Ishikawa (cell line): ENCODE data around the gene RAD51B.

Source experiments
- CEBPB ChIP-seq: IDR thresholded peaks from 2 replicates; pipeline ENCODE4 v1.6.1; 2012
- CREB1 ChIP-seq: IDR thresholded peaks from 2 replicates; pipeline ENCODE4 v1.6.1; 2012; ENCODE audit warnings: low read depth
- EGR1 ChIP-seq: IDR thresholded peaks from 2 replicates; pipeline ENCODE4 v1.6.1; 2012
- EP300 ChIP-seq: IDR thresholded peaks from 2 replicates; pipeline ENCODE4 v1.6.1; 2012; ENCODE audit warnings: borderline replicate concordance
- FOXM1 ChIP-seq: IDR thresholded peaks from 2 replicates; pipeline ENCODE4 v1.6.1; 2012; ENCODE audit warnings: low read depth, borderline replicate concordance
- MAX ChIP-seq: IDR thresholded peaks from 2 replicates; pipeline ENCODE4 v1.6.1; 2012
- NFIC ChIP-seq: IDR thresholded peaks from 2 replicates; pipeline ENCODE4 v1.6.1; 2012
- RAD21 ChIP-seq: IDR thresholded peaks from 2 replicates; pipeline ENCODE4 v1.6.1; 2012; ENCODE audit warnings: low read depth
- TAF1 ChIP-seq: IDR thresholded peaks from 2 replicates; pipeline ENCODE4 v1.6.1; 2012; ENCODE audit warnings: low read depth, mild to moderate bottlenecking
- TCF12 ChIP-seq: IDR thresholded peaks from 2 replicates; pipeline ENCODE4 v1.6.1; 2012; ENCODE audit warnings: low read depth
- TEAD4 ChIP-seq: IDR thresholded peaks from 2 replicates; pipeline ENCODE4 v1.6.1; 2012
- USF1 ChIP-seq: IDR thresholded peaks from 2 replicates; pipeline ENCODE4 v1.6.1; 2012
- YY1 ChIP-seq: IDR thresholded peaks from 2 replicates; pipeline ENCODE4 v1.6.1; 2012; ENCODE audit warnings: low read depth
- ZBTB7A ChIP-seq: IDR thresholded peaks from 2 replicates; pipeline ENCODE4 v1.6.1; 2012; ENCODE audit warnings: low read depth
- TF ChIP-seq, protein P1 (sequence below): IDR thresholded peaks from 2 replicates; pipeline ENCODE4 v1.6.1; 2012; ENCODE audit warnings: low read depth, mild to moderate bottlenecking

The RAD51B gene

GRCh38 chr14:68677476-68677875 is 857.9 kb downstream of the RAD51B start:
- no peak for TF ChIP-seq FOXM1
- TF ChIP-seq MAX = no peak
- no peak for TF ChIP-seq EGR1
- TF ChIP-seq YY1 = no peak
- TF ChIP-seq, protein P1, sequence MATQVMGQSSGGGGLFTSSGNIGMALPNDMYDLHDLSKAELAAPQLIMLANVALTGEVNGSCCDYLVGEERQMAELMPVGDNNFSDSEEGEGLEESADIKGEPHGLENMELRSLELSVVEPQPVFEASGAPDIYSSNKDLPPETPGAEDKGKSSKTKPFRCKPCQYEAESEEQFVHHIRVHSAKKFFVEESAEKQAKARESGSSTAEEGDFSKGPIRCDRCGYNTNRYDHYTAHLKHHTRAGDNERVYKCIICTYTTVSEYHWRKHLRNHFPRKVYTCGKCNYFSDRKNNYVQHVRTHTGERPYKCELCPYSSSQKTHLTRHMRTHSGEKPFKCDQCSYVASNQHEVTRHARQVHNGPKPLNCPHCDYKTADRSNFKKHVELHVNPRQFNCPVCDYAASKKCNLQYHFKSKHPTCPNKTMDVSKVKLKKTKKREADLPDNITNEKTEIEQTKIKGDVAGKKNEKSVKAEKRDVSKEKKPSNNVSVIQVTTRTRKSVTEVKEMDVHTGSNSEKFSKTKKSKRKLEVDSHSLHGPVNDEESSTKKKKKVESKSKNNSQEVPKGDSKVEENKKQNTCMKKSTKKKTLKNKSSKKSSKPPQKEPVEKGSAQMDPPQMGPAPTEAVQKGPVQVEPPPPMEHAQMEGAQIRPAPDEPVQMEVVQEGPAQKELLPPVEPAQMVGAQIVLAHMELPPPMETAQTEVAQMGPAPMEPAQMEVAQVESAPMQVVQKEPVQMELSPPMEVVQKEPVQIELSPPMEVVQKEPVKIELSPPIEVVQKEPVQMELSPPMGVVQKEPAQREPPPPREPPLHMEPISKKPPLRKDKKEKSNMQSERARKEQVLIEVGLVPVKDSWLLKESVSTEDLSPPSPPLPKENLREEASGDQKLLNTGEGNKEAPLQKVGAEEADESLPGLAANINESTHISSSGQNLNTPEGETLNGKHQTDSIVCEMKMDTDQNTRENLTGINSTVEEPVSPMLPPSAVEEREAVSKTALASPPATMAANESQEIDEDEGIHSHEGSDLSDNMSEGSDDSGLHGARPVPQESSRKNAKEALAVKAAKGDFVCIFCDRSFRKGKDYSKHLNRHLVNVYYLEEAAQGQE = no peak
- TF ChIP-seq EP300 = no peak
- TF ChIP-seq TCF12 = no peak
- no peak for TF ChIP-seq ZBTB7A
- no peak for TF ChIP-seq TEAD4
- no peak for TF ChIP-seq CREB1
- TF ChIP-seq RAD21 = no peak

DNA sequence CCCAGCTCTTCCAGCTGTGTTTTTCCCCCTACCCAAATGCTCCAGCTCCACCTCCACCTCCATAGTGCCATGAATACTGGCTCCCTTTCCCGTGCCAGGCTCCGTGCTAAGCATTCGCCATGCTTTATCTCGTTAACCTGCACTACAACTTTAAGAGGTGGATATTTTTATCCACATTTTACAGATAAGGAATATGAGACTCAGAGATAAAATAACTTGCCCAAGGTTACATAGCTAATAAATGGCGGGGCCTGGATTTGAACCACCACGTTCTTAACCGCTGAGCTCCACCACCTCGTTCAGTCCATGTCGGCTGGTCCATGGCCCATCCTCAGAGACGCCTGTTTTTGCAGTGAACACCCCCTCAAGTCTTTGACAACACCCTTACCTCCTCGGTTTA is 858.3 kb downstream of the RAD51B start:
- TF ChIP-seq ZBTB7A = no peak
- TF ChIP-seq FOXM1 = no peak
- no peak for TF ChIP-seq CREB1
- TF ChIP-seq CEBPB = no peak
- no peak for TF ChIP-seq YY1

- TF ChIP-seq CEBPB (no peak), MAX (no peak), RAD21 (no peak)
Observed at GRCh38 chr14:68678471-68678870, 858.9 kb downstream of the RAD51B start.

DNA sequence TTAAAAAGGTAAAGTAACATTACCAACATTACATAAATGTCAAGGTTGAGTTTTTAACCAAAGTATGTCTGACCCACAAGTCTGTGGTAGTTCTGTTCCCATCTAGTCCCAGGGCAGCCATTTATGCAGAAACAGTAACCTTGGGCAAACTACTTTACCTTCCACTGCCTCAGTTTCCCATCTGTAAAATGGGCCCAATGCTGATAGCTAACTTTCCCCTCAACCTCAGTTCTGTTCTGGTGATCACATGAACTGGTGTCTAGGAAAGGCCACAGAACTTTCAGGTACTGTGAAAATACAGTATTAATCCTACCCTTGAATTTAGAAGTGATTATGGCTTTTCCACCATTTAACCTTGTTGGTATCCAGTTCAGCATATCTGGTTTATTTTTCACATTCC is 859.7 kb downstream of the RAD51B start:
- TF ChIP-seq CEBPB (no peak), TCF12 (no peak), ZBTB7A (no peak), MAX (no peak), EP300 (no peak), CREB1 (no peak), RAD21 (no peak), TAF1 (no peak), TEAD4 (no peak), YY1 (no peak), USF1 (no peak), NFIC (no peak), FOXM1 (no peak), EGR1 (no peak)
- TF ChIP-seq, protein P1 = no peak

DNA sequence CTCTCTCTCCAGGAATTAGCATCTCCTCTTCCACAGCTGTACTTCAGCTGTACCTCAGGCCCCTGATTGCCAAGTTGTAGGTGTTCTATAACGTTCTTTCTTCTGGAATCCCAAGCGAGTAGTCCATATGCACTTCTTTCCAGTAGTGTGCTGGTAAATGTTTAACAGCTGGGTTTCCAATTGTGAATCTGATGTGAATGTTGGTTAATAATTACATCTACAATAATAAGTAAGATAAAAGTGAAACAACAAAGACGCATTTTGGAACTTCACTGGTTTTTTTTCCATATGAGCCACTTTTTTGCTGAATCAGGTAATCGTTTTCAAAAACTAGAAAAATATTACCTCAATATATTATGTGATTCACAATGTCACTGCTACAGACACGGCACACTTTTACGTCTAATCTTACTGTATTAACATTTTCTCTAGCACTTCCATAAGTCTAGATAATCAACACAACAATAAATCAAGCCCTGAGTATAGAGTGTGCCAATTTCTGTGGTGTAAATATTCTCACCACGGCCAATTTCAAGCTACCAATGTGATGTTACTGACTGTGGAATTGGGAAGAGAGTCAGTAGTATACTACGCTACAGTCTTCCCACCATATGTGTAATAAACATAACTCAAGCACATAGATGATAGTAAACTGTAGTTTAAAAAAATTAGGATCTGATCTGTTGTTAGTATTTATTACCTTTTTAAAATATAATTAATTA is 860.3 kb downstream of the RAD51B start:
- TF ChIP-seq, protein P1 = no peak
- TF ChIP-seq FOXM1 = no peak
- no peak for TF ChIP-seq TEAD4
- TF ChIP-seq CREB1 = no peak
- TF ChIP-seq CEBPB = no peak
- no peak for TF ChIP-seq TAF1
- TF ChIP-seq EGR1 = no peak
- TF ChIP-seq TCF12 = no peak
- TF ChIP-seq YY1 = no peak
